Measurements from ENCODE around the gene NTRK3.
"Not testable (repeated sequence)": the region's sequence is repeated elsewhere in the genome, so short reads cannot be mapped to it uniquely, and the experiment has no call there.

The NTRK3 gene

DNA sequence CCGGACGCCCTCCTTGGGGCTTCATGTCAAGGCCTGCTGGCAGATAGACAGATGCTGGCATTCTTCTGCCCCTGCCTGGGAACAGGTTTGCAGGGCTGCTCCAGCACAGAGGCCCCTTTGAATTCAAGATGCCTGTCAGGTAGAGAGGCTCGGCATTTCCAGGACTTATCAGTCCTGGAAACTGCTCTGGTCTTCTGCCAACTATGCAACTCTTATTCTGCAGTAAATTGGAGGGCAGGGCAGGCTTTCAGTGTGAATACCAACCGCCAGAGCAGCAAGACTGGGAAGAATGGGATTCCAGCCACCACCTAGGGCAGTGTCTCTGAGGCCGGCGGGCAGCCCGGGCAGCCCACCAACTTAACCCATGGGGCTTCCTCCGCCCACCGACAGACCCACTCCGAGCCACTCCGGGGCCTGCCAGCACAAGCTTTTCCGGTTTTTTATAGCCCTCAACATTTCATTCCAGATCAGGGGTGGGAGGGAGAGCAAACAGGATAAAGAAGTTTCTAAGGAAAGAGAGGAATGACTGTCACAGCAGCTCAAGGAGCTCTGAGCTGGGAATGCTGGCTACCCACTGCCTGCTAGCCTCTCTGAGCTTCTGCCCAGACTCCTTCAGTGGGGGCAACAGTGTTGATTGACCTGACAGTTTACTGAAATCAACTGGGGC, 140.9 kb downstream of the NTRK3 start:
- DNase-seq, result no peak

DNA sequence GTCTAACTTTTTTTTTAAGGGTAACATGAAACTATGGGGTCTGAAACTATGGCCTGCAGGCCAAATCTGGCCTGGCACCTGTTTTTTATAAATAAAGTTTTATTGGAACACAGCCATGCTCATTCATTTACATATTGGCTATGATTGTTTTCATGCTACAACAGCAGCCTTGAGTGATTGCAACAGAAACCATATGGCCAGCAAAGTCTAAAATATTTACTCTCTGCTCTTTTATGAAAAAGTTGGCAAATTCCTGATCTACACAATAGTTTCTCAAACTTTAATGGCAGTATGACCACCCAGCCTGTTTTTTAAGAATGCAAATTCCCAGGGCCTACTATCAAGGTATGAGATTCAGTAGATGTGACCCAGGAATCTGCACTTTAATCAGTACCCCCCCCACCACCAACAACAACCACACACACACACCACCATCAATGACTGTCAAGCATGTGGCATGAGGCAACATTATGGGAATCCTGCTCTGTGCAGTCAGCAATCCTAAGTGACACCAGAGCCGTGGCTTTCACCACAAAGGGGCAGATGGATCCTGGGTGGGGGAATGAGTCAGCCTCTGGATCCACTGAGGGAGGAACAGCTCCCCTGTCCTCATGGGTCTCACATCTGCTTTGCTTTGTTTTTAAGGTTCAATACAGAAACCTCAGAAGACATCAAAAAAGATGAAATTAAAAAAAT, 142.8 kb downstream of the NTRK3 start:
- DNase-seq, result no peak

DNA sequence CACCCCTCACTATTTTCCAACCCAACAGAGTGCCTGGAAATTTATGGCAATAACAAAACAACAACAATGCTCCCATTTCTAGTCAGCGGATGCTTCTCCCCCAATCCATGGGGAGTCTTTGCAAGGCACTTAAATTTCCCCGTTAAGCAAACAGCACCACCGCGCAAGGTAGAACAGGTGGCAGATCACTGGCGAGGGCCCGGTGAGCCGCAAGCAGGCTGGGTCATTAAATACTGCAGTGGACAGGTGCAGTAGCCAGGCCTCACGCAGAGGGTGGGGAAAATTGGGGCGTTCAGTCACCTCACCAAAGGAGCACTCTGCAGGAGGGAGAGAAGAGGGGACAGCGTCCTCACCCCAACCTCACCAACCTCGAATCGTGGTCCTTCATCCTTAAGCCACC, 147.5 kb downstream of the NTRK3 start:
- no peak for DNase-seq

DNA sequence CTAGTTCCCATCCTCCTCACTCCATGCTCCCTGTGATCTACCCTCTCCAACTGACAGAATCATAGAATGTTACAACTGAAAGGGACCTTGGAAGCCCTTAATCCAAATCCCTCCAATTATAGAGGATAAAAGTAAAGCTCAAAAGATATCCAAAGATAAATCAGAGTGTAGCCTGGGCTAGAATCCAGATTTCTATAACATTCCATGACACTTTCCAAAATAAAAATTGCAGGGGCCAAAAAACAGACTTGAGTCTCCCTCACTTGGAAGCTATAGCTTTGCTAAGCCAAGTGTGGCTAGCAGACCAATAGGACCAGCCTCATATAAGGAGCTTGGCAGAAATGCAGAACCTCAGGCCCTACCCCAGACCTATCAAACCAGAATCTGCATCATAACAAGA, 148.1 kb downstream of the NTRK3 start:
- DNase-seq, result no peak

DNA sequence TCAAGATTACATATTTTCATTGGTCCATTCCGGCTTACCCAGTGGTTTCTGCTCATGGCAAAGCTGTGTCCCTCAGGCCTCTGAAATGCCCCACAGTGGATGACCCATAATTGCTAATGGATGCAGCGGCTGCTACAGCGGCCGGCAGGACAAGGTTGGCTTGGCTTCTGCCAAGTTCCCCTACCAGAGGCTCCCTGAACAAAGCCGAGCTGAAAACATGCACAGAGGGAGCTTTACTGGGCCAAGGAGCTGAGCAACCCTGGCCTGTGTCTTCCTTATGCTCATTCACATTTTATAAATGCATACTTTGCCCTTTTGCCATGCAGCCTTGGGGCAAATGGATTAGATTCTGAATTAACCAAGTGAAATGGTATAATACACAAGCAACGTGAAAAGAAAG, 150.5 kb downstream of the NTRK3 start:
- DNase-seq, result no peak

DNA sequence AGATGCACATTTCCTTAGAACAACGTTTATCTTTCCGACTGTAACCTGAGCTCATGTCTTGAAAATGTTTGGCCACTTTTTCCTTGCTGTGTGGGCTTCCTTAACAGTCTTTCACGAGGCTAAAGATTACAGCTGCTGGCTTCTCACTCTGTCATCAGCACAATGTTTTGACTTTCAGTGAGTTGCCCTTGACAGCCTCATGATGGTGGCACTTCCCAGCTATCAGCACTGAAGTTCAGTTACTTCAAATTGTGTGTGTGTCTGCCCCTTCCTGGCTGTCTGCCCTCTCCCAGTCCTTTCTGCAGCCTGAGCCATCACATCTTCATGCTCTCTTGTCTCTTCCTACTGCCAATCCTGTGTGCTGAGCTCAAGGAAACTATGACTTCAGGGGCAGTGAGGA, 152.2 kb downstream of the NTRK3 start:
- DNase-seq, result no peak

DNA sequence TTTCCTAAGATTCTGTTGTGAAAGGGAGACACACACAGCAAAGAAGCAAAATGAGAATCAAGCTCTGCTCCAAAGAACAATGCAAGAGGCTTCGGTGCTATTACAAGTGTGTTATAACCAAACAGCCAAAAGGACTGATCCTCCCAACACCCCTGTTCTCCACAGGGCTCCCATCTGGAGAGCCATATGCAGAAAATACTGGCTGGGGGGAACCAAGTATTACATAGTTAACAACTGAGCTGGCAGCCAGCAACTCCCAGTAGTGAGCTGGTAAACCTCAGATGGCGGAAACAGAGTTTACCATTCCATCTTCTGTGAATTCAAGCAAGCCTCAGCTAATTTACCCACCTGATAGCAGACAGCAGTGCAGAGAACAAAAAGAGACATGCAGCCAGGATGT, 156.4 kb downstream of the NTRK3 start:
- no peak for DNase-seq

DNA sequence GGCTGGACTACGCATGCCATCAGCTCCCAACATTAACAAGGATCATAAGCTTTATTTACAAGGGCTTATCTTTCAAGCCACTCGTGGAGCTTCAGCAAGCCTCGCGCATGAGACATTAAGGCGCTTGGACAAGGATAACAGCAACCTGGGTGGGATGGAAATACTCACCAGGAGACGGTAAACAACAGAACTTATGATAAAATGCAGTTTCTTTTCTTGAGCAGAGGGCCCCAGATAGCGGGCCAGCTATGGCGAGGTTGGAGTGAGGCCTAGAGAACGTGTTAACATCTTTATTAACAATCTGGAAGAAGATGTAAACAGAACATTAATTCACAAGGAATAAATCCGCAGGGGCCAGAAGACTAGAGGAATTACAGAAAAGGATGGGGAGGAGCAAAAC, 158.2 kb downstream of the NTRK3 start:
- DNase-seq, result no peak

DNA sequence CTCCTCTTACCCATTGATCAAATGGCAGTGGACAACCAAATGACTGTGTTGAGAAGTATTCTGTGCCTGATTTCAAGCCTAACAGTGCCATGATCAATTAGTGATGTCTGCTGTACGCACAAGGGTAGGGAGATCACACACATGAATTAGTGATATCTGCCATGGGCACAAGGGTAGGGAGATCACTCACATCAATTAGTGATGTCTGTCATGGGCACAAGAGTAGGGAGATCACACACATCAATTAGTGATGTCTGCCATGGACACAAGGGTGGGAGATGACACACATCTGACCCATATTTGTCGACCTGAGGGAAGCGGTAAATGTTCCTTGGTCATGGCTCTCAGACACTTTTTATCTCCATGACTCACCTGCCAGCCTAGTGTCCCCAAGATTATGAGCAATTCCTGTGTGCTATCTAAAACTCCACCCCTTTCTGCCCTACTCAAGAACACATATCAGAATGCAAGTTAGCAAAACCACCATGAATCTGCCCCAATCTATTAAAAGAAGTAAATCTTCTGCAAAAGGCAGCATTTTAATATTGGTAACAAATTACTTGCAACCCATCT, 165.0 kb downstream of the NTRK3 start:
- no peak for DNase-seq

DNA sequence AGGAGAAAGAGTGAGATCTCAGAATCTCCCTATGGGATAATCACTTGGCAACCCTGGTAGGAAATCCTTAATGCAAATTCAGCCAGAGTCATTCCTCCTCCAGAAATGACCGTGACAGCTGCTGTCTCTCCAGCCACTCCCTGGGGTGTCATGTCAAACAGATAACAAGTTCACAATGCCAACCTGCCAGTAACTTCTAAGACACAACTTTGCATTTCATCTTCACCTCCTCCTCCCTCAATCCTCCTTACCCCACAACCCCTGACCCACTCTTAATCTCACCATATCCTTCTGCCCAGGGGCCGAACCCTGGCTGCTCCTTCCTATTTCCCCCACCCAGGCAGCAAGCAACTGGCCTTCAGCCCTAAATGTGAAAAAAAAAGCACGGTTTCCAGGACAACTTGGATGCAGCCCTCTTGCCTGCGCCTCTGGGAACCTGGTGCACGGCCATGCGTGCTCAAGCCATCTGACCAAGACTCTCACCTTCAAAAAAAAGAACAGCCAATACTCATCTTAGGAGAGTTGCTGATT, 166.0 kb downstream of the NTRK3 start:
- DNase-seq, result no peak

DNA sequence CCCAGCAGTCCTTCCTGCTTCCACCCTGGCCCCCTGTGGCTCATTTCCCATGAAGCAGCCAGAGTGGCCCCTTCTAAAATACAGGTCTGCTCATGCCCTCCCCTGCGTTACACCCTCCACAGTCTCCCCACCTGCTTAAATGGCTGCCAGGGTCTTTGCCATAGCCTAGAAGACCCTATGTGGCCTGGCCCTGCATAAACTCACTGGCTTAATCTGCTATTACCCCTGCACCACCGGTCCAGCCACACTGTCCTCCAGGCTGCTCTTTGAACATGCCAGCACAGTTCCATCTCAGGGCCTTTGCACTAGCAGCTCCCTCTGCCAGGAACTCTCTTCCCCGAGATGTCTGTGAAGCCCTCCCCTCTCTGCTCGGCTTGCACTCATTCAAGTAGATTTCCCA, 166.8 kb downstream of the NTRK3 start:
- no peak for DNase-seq

DNA sequence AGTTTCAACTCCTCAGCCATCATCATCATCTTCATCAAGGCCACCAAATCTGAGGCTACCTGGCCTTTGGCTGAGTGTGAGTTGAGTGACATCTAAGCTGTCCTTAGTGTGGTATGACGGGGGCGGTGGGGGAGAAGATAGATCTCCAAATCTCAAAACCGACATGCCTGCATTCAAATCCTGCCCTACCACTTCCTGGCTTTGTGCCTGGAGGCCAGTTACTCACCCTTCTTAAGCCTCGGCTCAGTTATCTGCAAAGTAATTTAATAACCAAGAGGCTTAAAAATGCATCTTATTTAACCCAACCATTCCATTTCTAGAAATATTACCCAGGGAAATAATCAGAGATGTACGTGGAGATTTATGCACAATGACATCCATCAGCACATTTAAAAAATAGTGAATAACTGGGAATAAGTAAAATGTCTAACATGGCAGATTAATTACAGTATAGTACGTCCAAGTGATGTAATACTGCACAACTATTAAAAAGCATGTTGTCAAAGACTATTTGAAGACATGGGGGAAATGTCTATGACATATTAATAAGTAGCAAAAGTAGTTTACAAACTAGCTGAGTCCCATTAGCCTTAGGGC, 167.4 kb downstream of the NTRK3 start:
- DNase-seq, result no peak

DNA sequence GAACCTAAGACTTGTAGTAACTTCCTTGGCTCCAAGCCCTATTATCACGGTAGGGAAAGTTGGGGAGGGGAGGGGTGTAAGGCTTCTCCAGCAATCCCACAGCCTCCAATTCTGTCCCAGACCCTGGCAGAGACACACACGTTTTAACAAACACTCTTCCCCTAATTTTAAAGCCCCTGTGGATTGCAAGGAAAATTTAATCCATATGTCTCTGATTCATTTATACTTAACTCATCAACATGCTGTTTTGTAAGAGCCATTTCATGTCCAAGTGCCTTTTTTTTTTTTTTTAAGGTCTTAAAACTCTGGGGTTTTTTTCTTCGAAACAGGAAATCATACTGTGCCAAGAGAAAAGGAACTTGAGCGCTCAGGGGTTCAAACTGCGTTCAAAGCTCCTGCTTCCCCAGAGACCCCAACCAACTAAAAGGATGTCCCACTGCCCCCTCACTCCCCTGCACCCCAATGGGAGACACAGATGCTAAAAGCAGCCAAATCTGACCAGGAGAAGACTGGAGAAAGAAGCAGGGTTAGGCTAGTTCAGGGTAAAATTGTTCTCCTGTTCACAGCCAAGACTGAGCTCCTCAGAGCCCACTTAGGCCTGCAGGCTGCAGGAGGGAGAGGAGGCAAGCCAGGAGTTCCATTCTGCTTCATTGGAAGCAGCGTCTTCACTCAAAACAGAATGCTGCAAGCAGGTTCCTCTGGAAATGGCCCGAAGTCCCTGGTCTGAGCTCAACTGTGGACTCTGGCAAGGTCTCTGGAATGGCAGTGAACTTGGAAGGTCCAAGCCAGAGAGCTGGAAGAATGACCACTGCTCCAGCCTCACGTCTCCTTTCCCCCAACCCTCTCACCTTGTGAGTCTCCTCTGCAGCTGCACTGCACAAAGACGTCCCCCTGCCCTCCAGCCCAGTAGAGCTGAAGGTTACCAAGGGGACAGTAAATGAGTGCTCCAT, 172.5 kb downstream of the NTRK3 start:
- DNase-seq, result no peak

DNA sequence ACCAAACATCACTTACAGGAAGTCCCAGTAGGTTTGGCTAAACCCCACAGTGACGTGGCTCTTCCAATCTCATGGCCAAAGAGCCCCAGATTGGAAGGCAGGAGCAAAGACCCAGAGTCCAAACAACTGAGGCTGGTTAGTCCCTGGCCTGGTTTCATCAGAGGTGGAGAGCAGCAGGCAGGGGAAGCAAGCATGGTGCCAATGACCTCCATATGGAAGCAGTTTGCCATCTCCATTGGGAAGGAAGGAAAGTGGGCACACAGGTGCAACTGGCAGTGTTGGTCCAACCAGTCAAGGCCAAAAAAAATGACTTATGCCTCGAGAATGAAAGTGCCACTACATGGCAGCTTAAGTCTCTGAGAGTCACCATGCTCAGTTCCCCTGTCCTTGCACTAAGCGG, 175.9 kb downstream of the NTRK3 start:
- DNase-seq, result no peak

DNA sequence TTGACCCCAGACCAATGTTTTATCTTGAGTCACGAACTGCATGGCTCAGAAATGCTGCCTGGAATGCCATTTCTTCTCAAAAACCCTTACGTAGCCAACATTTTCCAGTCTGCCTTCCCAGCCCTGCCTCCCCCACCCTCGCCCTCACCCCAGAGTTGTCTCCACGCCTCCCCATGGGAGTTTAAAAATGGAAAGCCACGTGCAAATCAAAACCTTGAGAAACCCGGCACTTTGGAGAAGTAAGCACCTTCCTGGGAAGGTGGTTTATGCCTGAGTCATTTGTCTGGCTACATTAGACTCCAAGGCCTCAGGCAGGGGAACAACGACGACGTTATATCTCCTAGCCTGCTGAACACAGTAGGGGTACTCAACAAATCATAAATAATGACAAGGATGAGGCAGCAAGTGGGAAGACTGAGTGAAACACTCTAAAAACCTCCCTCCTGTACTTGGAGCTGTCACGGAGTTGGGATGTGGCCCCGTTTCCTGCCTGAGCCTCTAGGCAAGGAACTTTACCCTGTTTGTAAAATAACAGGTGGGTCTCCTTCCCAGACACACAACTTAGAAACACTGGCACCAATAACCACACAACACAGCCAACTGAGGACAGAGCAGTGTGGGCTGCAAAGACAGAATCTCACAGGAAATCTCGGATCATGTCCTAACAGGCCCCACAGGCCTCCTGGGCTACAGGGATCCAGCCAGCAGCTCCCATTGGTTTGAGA, 179.1 kb downstream of the NTRK3 start:
- DNase-seq, result no peak

DNA sequence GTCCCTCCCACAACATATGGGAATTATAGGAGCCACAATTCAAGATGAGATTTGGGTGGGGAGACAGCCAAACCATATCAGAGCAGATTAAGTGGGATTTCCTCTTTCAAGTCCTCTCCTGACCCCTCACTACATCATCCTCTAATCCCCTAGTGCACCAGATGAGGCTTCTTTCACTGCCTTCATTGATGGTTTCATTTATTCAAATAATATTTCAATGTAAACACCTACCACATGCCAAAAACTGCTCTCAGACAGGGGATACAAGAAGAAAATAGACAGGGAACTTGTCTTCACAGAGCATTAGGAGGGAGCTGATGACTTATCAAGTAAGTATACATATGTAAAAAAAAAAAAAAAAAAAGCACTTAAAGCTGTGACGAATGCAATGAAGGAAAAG, 180.2 kb downstream of the NTRK3 start:
- DNase-seq, result no peak

DNA sequence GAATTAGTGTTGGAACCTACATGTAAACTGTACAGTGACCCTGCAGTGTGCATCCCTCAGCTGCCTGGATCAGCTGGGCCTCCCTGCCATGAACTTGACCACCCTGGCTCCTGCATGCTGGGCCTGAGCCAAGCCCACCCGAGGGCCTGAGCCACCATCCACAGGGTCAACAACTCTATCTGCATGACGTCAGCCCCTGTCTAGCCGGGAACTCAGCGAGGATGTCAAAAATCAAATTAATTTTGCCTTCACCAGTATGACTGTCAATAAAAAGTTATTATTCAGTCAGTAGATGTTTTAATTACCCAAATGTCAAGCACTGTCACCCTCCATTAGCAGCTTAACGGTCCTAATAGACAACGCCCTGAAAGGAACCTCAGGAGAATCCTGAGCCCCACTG, 181.4 kb downstream of the NTRK3 start:
- no peak for DNase-seq

DNA sequence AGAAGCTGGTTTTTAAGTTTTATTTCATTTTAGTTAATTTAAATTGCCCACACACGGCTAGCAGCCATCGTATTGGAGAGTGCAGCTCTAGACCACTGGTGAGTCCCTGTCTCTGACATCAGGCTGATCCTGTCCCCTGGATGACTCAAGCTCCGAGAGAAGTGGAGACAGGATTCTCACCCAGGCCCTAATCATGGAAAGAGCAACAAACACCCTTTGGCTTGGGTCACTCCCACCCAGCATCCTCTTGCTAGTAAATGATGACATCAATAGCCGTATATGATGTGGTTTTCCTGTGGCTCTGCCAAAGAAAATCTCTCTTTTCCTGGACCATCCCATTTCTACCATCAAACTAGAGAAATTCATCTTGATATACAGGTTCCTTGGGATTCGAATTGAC, 182.2 kb downstream of the NTRK3 start:
- DNase-seq, result no peak

DNA sequence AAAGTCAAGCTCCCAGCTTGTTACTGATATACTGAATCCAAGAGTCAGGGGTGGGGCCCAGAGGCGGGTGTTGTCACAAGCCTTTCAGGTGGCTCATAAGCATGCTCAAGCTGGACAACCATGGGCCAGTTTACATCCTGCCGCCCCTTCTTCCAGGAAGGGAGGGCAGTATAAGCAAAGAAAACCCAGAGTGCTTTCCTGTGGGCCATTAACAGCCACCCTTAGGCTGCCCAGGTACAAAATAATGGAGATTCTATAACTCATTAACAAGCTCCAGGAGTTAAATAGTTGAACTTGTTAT, 183.2 kb downstream of the NTRK3 start:
- no peak for DNase-seq

DNA sequence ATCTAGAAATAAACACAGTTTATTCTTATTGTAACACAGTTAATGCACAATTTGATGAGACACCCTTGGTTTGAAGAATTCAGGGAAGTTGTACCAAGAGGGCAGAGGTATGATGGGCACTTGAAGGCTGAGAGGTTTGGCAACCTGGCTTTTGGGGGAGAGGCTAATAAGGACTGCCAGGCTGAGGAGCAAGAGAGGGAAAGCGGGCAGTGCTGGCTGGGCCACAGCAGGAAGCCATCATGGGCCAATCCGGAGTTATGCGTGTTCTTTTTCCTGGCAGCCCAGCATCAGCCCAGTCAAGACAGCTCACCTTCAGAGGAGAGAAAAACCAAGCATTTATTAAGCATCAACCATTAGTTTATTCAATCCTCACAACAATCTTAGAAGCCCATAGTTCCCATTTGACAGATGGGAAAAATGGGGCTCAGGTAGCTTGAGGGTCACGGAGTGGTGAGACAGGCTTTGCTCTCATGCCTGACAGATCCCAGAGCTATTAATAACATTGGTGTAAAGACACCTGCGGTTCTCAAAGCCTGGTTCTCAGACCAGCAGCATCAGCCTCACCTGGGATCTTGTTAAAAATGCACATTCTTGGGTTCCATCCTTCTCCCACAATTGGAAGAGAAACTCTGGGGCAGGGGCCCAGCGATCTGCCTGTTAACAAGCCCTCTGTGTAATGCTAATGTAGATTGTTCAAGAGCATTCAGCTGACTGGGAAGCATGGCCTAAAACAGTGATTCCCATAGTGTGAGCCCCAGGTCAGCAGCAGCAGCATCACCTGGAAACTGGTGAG, 183.7 kb downstream of the NTRK3 start:
- no peak for DNase-seq

DNA sequence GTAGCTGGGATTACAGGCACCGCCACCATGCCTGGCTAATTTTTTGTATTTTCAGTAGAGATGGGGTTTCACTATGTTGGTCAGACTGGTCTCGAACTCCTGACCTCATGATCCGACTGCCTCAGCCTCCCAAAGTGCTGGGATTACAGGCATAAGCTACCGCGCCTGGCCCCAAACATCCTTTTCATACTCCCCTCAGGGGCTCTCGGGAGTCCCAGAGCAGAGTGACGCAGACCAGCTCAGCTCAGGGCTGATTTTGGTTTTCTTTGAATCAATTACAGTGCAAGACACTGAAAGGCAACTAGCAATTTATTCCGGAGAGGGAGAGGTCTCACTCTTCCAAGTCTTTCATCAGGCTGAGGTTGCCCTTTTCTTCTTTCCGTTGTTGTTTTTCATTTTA, 184.4 kb downstream of the NTRK3 start:
- not testable (repeated sequence) for DNase-seq

All from activated CD8-positive, alpha-beta memory T cell treated with anti-CD3 and anti-CD28 coated beads for 24 hours (primary cell).